Mononuclear cell (primary cell): ENCODE measurements around the gene DNAH6. TPM values are rescaled to one million over a fixed set of nuclear protein-coding genes. Genes with fewer than 3 reads are reported as not detected.
"Not testable (repeated sequence)": the region's sequence is repeated elsewhere in the genome, so short reads cannot be mapped to it uniquely, and the experiment has no call there.

Source experiments
- H3K27me3 ChIP-seq: 2 replicates; pipeline ENCODE4 v1.6.0; 2011; ENCODE audit warnings: low read length, control low read depth; ENCODE audit not compliant: insufficient read depth
- H3K4me1 ChIP-seq: 2 replicates; pipeline ENCODE4 v1.5.1; 2011; ENCODE audit warnings: mild to moderate bottlenecking, low read length, control low read depth; ENCODE audit not compliant: insufficient read depth
- H3K4me3 ChIP-seq: 2 replicates; pipeline ENCODE4 v1.5.1; 2011; ENCODE audit warnings: mild to moderate bottlenecking, low read length, moderate library complexity
- H3K9me3 ChIP-seq: 2 replicates; pipeline ENCODE4 v1.5.1; 2011; ENCODE audit warnings: low read depth, mild to moderate bottlenecking, control low read depth, low read length
- total RNA-seq: library from RNA; depleted of rRNA; stranded (reverse); fragments of >200 nt; gene quantifications from one replicate; pipeline ENCODE4 v1.2.3, GENCODE V29; 2012

Gene DNAH6
- total RNA-seq, 1 donor: 0.31 TPM

DNA sequence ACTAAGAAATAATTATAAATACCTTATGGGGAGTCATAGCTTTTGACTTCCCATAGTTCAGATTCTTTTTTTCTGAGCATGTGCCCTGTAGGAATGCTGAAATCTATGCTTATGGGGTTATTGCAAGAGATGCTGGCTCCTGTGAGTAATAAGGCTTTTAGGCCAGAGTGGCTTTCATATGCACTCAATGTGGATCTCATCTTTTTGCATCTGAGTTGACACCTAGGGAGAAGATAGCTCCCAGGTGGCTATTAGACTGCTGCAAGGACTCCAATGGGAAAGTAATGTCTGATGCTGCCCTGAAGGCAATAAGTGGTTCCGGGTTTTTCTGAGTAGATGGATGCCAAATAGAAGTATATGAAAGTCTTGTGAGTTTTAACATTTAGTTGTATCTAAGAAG is 21.0 kb downstream of the DNAH6 start:
- no peak overlapping the region for H3K4me3 ChIP-seq
- H3K4me1 ChIP-seq: no peaks in the 10 kb centered on the region
- no peaks in the 10 kb centered on the region for H3K9me3 ChIP-seq
- no peaks in the 10 kb centered on the region for H3K27me3 ChIP-seq

DNA sequence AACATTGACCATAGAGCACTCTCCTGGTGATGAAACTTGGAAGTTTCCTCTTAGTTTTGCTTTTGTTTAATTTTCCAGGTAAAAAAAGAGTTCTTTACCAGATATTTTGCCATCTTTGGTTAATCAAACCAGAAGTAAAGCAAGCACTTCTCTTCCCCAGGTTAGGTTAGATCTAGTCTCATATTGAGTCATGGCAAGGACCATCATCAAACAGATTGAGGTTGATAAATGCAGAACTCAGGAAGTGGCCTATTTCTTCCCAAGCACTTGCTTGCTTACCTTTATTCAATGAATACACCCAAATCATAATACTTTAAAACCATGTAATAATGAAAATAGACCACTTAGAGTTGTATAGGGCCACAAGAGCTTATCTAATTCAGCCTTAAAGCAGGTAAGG is 23.4 kb downstream of the DNAH6 start:
- Histone ChIP-seq H3K4me1 (no peaks in the 10 kb centered on the region), H3K27me3 (no peaks in the 10 kb centered on the region), H3K9me3 (no peaks in the 10 kb centered on the region), H3K4me3 (no peak overlapping the region)

DNA sequence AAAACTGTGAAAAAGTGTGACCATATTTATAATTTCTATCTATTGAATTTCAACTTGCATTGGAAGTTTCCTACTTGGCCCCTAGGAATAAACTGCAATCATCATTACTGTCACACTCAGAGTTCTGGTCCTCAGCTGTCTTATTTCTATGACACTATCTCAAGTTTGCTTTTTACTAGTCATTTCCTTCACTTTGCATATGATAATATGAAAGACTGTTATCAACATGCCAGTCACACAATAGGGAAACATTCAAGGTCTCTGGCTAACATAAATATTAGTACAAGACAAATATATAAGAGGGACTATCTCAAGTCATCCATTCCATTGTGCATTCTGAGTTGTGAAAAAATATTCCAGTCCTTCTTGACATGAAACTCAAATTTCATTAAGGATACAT is 28.7 kb downstream of the DNAH6 start:
- Histone ChIP-seq H3K27me3 (no peaks in the 10 kb centered on the region), H3K4me3 (no peak overlapping the region), H3K4me1 (no peaks in the 10 kb centered on the region), H3K9me3 (no peaks in the 10 kb centered on the region)

- Histone ChIP-seq H3K4me3 (no peak overlapping the region), H3K27me3 (no peaks in the 10 kb centered on the region), H3K9me3 (no peaks in the 10 kb centered on the region), H3K4me1 (no peaks in the 10 kb centered on the region)
Observed at GRCh38 chr2:84546551-84546950, 30.3 kb downstream of the DNAH6 start.

GRCh38 chr2:84548303-84548702 is 32.0 kb downstream of the DNAH6 start:
- H3K4me3 ChIP-seq: no peak overlapping the region

DNA sequence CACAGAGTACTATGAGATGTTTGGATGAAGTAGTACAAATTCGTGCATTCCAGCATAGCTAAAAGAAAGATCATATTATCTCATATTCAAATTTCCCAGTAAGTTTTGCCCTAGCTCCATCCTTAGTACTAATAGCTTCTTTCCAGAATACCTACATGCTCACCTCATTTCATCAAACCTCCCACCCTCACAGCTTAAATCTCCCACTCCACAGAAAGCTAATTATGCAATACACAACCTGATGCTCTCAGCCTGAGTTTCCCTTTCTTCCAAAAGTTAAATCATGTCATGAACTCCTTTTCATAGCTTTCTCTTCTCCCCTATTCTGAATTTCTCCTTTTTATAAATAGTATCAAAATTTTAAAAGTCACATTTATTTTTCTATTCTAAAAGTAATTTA is 34.6 kb downstream of the DNAH6 start:
- Histone ChIP-seq H3K4me1 (no peaks in the 10 kb centered on the region), H3K9me3 (no peaks in the 10 kb centered on the region), H3K4me3 (no peak overlapping the region), H3K27me3 (no peaks in the 10 kb centered on the region)

More at GRCh38 chr2:84548303-84548702, 32.0 kb downstream of the DNAH6 start:
- Histone ChIP-seq H3K27me3 (no peaks in the 10 kb centered on the region), H3K9me3 (no peaks in the 10 kb centered on the region), H3K4me1 (no peaks in the 10 kb centered on the region)

GRCh38 chr2:84551526-84551925 is 35.2 kb downstream of the DNAH6 start:
- H3K9me3 ChIP-seq, H3K4me1 ChIP-seq, H3K27me3 ChIP-seq, H3K4me3 ChIP-seq: not testable (repeated sequence)

DNA sequence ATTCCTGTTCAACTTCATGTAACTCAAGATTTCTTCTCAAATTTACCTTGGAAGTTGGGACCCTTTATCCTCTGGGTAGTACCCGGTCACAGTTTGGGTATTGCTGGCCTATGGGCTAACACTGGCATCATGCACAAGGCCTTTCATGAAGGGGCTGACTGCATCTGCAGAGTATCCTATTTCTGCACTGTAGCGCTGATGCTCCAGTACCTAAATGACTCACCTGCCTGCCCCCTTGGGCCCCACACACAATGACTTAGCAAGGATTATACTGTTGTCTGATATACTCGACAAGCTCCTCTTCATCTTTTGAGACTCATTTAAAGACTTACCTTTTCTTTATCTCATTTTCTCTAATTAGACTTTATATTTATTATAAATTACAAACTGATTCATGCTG is 39.9 kb downstream of the DNAH6 start:
- Histone ChIP-seq H3K9me3 (peaks cover 9% of the 10 kb centered on the region), H3K4me1 (no peaks in the 10 kb centered on the region), H3K27me3 (no peaks in the 10 kb centered on the region), H3K4me3 (no peak overlapping the region)

GRCh38 chr2:84559838-84560237 is 43.5 kb downstream of the DNAH6 start:
- Histone ChIP-seq H3K4me1 (no peaks in the 10 kb centered on the region), H3K9me3 (peaks cover 9% of the 10 kb centered on the region), H3K4me3 (no peak overlapping the region), H3K27me3 (no peaks in the 10 kb centered on the region)

GRCh38 chr2:84579661-84580060 is 63.4 kb downstream of the DNAH6 start:
- Histone ChIP-seq H3K27me3 (no peaks in the 10 kb centered on the region), H3K4me3 (no peak overlapping the region), H3K9me3 (no peaks in the 10 kb centered on the region), H3K4me1 (no peaks in the 10 kb centered on the region)

DNA sequence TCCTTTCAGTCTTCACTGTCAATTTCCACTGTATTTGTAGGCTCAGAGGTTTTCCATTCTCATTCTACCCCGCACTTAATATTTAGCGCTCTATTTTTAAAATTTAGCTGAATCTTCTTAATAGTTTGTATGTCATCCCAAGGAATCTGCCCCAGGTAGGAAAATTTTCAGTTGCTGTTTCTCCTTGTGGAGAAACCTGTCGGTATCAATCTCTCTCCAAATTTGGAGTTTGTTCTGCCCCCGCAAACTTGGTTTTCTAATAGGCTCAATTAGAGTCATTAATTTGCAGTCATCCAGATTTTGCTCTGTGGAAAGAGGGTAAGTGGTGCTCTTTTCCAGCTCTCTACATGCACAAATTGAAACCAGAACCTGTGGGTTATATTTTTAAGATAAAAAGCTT is 87.6 kb downstream of the DNAH6 start:
- no peak overlapping the region for H3K4me3 ChIP-seq
- H3K4me1 ChIP-seq: no peaks in the 10 kb centered on the region
- H3K9me3 ChIP-seq: no peaks in the 10 kb centered on the region
- no peaks in the 10 kb centered on the region for H3K27me3 ChIP-seq

- H3K9me3 ChIP-seq: no peaks in the 10 kb centered on the region
- H3K27me3 ChIP-seq: no peaks in the 10 kb centered on the region
- H3K4me1 ChIP-seq: no peaks in the 10 kb centered on the region
- no peak overlapping the region for H3K4me3 ChIP-seq
Observed at GRCh38 chr2:84613082-84613481, 96.8 kb downstream of the DNAH6 start.

GRCh38 chr2:84619794-84620371 is 103.6 kb downstream of the DNAH6 start:
- Histone ChIP-seq H3K9me3 (no peaks in the 10 kb centered on the region), H3K4me3 (no peak overlapping the region), H3K27me3 (no peaks in the 10 kb centered on the region), H3K4me1 (no peaks in the 10 kb centered on the region)

DNA sequence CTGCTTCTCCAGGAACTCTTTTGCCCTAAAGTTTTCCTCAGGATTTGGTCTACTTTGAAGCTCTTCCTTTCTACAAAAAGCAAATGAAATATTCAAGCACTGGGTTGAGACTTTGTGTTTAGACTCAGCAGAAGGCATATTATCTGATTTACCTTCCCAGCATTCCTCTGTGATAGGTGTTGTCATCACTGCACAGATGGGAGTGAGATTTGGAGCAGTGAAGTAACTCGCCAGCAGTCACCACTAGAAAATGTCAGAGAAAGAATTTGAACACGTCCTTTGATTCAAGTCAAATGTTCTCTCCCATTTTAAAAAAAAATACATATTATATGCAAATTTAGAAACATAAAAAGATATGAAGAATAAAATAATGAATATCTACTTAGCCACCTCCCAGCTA is 112.2 kb downstream of the DNAH6 start:
- H3K9me3 ChIP-seq: no peaks in the 10 kb centered on the region
- H3K27me3 ChIP-seq: no peaks in the 10 kb centered on the region
- no peaks in the 10 kb centered on the region for H3K4me1 ChIP-seq
- no peak overlapping the region for H3K4me3 ChIP-seq

GRCh38 chr2:84629550-84629949 is 113.3 kb downstream of the DNAH6 start:
- Histone ChIP-seq H3K4me1 (no peaks in the 10 kb centered on the region), H3K27me3 (no peaks in the 10 kb centered on the region), H3K4me3 (no peak overlapping the region), H3K9me3 (no peaks in the 10 kb centered on the region)

DNA sequence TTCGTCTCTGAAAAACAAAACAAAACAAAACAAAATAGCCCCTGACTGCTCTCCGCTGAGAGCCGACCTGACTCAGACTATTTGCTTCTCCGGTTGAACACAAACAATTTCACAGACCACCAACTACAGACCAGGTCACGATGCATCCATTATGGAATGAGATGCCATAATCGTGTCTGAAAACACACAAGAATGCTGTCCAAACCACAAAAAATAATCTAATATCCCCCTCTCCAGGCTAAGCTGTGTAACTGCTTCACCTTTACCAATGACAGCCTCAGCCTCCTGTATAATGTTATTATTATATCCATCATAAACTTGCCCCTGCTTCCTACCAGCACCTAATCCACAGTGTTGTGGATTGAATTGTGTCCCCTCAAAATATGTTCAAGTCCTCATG is 114.7 kb downstream of the DNAH6 start:
- Histone ChIP-seq H3K4me1 (no peaks in the 10 kb centered on the region), H3K9me3 (no peaks in the 10 kb centered on the region), H3K4me3 (no peak overlapping the region), H3K27me3 (no peaks in the 10 kb centered on the region)
